Fibroblast of the aortic adventitia (primary cell): ENCODE results near the gene FRMPD3. TPM values are rescaled to one million over a fixed set of nuclear protein-coding genes. Genes with fewer than 3 reads are reported as not detected.

Source experiments
- DNase-seq: peaks from one replicate; pipeline ENCODE4 v3.0.0-alpha.2; 2010; ENCODE audit warnings: low read depth
- H3K4me3 ChIP-seq: 2 replicates; pipeline ENCODE4 v1.5.1; 2011; ENCODE audit warnings: low read depth, mild to moderate bottlenecking, control low read depth, low read length, moderate library complexity
- CTCF ChIP-seq: IDR thresholded peaks from 2 replicates; pipeline ENCODE4 v1.5.1; 2011; ENCODE audit warnings: mild to moderate bottlenecking, low read length, control low read depth, inconsistent platforms; ENCODE audit not compliant: insufficient read depth
- total RNA-seq: library from RNA; depleted of rRNA; stranded (reverse); fragments of >200 nt; gene quantifications from 2 replicates; pipeline ENCODE4 v1.2.3, GENCODE V29; 2012; ENCODE audit warnings: low replicate concordance

Gene FRMPD3
- 0.09 and 0.16 TPM in 2 replicates for total RNA-seq

- H3K4me3 ChIP-seq: peak within 1 kb of the TSS; percentile 44
- DNase-seq: no peak
- peak; percentile 9 for TF ChIP-seq CTCF
These were observed at the start of gene FRMPD3 for GRCh38 chrX:107448998-107449835. Gene FRMPD3 (plus strand): TSS chrX:107449652. CDS start chrX:107526589, 76,937 bp downstream.

DNA sequence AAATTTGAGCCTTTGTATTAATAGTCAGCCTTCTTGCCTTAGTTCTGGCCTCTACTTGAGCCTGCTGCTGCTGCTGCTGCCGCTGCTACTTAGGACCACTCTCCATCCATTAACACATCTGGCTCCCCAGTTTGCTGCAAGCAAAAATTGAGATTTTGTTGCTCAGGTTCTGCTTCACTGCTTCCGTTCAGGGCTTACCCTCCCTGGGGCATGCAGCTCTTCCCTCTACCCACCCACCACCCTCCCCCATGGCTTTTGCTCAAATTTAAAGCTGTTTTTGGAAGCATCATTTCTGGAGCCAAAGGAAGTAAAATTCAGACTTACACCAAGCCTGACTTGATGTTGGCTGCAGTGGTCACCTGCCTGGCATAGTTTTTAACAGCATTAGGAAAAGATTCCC, 28.9 kb upstream of the FRMPD3 start:
- no peak for DNase-seq
- no peak overlapping the region for H3K4me3 ChIP-seq
- no peak for TF ChIP-seq CTCF

DNA sequence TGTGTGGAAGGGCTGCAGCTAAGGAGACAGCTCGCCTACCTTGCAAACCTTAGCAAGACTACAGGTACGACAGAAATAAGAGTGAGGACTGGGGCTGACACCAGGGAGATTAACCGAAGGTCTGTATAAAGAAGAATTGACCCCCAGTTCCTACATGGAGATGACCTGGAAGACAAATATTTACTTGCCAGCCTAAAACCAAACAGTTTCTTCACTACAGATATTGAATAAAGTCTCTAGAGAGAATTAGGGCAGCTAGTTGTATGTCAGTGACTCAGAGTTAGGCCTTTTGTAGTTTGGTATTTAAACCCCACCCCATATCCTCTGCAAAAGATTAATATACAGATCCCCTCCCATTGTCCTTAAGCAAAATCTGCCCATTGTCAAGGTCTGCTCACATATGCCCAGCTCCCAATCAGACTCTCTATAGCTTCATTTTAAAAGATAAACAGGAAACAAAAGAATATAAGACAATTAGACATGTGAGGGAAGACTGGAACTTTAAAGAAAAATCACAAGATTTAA, 28.1 kb upstream of the FRMPD3 start:
- TF ChIP-seq CTCF: no peak

DNA sequence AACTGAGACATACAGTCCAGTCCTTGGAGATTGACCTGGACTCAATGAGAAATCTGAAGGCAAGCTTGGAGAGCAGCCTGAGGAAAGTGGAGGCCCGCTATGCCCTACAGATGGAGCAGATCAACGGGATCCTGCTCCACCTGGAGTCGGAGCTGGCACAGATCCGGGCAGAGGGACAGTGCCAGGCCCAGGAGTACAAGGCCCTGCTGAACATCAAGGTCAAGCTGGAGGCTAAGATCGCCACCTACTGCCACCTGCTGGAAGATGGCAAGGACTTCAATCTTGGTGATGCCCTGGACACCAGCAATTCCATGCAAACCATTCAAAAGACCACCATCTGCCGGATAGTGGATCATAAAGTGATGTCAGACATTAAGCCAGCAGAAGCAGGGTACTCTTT, 20.4 kb upstream of the FRMPD3 start:
- no peak overlapping the region for H3K4me3 ChIP-seq
- DNase-seq: peak; percentile 28
- TF ChIP-seq CTCF: peak; percentile 25

More for the DNA sequence above, 28.1 kb upstream of the FRMPD3 start:
- H3K4me3 ChIP-seq: no peak overlapping the region
- DNase-seq: no peak

GRCh38 chrX:107440187-107440586, 9.3 kb upstream of the FRMPD3 start:
- DNase-seq: no peak
- no peak for TF ChIP-seq CTCF
- no peak overlapping the region for H3K4me3 ChIP-seq

DNA sequence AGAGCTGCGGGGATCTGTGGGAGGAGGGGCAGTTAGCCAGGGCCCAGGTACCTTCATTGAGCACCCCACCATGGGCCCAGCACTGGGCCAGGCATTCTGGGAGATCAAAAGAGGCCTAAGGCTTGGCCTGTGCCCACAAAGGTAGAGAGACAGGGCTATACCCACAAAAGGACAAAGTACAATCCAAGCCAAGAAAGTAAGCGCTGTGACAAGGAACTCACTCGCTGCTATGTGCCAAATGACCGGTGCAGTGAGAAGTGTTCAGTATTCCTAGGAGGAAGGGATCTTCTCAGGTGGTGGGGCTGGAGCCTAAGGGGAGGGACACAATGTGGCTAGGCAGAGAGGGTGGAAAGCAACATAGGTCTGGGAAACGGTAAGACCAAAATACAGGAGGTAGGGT, 8.8 kb upstream of the FRMPD3 start:
- no peak for TF ChIP-seq CTCF
- DNase-seq: no peak
- H3K4me3 ChIP-seq: no peak overlapping the region
